Mammary microvascular endothelial cell (primary cell): Measurements from ENCODE around the gene CES5A. TPM values are rescaled to one million over a fixed set of nuclear protein-coding genes. Genes with fewer than 3 reads are reported as not detected.

Source experiments
- total RNA-seq: library from RNA; depleted of rRNA; stranded (reverse); fragments of >200 nt; gene quantifications from 2 replicates; pipeline ENCODE4 v1.2.3, GENCODE V29; 2015

CES5A gene, protein sequence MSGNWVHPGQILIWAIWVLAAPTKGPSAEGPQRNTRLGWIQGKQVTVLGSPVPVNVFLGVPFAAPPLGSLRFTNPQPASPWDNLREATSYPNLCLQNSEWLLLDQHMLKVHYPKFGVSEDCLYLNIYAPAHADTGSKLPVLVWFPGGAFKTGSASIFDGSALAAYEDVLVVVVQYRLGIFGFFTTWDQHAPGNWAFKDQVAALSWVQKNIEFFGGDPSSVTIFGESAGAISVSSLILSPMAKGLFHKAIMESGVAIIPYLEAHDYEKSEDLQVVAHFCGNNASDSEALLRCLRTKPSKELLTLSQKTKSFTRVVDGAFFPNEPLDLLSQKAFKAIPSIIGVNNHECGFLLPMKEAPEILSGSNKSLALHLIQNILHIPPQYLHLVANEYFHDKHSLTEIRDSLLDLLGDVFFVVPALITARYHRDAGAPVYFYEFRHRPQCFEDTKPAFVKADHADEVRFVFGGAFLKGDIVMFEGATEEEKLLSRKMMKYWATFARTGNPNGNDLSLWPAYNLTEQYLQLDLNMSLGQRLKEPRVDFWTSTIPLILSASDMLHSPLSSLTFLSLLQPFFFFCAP
- not detected in 2 replicates for total RNA-seq

DNA sequence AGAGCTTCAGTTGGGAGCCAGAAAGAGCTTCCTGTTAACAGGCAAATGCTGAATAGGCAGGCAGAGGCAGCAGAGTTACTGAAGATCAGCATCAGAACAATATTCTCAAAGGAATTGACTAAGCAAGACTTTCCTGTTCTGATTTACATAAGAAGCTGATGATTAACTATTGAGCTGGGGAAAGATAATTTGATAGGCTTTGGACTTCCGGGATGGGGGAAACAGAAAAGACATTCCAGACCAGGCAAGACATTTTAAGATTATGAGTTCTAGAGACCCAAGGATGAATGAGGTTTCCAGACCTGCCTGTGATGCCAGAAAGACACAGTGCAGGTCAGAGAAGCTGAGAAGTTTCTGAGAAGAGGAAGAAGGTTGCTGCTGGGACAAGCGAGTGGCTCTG is at the start of gene CES5A:
Gene CES5A, minus strand, starts transcription at position 101 of the 400 bp plus-strand sequence. CDS start 152 bp downstream, outside the sequence.

DNA sequence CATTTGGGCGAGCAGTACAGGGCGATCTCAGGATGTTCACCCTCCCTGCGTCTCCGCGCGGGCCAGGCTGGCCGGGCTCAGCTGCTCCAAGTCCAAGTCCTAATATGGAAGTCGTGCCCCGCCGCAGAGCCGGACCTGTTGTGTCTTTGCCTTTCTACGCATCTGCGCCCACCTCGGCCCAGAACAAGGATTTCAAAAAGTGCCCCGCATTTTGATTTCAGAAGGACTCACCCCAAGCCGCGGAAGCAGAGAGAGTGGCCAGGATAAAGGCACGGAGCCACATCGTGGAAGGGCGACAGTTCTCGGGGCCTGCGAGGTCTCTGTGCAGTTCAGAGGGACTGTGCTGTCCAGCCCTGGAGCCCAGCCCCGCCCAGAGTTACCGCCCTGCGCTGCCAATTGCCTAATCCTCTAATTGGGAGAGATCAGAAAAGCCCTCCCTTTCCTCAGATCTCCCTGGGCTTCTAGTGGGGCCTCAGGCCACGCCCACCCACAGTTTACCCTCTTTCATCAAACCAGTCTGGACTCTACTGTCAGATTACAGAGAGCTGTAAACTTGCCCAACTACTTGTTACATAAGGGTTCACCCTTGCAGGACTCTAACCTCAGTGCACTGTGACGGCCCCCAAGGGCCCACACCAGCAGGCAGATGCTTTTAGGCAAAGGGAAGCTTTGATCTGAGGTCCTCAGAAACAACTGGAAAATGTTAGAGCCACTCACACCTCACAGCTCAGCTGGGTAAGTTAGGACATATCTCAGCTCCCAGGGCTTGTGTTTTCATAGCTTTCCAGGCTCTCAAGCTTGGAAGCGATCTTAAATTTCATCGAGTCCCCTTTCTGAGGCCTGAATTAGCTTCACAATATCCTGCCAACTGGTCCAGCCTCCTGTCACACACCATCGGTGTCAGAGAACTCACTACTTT is 42.1 kb downstream of the CES5A start, which contains the start of gene CES1:
Gene CES1, minus strand, starts transcription at position 324 of the 919 bp plus-strand sequence. Its CDS starts 41 bp downstream, at position 283.

Other genes starting within 250 kb of the CES5A start
- gene SLC6A2, start 219.4 kb downstream of the CES5A start, total RNA-seq = not detected in 2 replicates
- not detected in 2 replicates for gene CES1, start 42.3 kb downstream of the CES5A start, total RNA-seq